GM12875 (cell line): Measurements from ENCODE around the gene CPLX3.

Experiments used
- H3K4me3 ChIP-seq: one replicate; pipeline ENCODE4 v1.5.1; 2011; ENCODE audit warnings: low read depth, low read length, control low read depth
- TF ChIP-seq, protein P1 (sequence below): IDR thresholded peaks from 2 replicates; pipeline ENCODE4 v1.5.1; 2011; ENCODE audit warnings: low read depth, mild to moderate bottlenecking, control low read depth, inconsistent platforms, low read length, moderate library complexity, borderline replicate concordance; ENCODE audit not compliant: insufficient read depth

The CPLX3 gene

DNA sequence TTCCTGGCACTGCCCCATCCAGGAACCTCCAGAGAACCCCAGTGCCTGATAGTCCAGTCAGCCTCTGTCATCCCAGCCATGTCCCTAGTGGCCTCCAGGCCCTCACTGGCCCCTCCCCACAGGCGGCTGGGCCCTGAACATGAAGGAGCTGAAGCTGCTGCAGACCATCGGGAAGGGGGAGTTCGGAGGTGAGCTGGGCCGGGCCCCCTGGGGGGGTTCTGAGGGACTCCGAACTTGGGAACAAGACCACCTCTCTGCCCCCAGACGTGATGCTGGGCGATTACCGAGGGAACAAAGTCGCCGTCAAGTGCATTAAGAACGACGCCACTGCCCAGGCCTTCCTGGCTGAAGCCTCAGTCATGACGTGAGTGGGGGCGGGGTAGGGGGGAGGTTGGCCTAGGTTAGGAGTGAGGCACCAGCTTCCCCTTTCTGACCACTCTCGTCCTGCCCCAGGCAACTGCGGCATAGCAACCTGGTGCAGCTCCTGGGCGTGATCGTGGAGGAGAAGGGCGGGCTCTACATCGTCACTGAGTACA is 25.8 kb upstream of the CPLX3 start:
- H3K4me3 ChIP-seq: no peak overlapping the region
- TF ChIP-seq, protein P1, sequence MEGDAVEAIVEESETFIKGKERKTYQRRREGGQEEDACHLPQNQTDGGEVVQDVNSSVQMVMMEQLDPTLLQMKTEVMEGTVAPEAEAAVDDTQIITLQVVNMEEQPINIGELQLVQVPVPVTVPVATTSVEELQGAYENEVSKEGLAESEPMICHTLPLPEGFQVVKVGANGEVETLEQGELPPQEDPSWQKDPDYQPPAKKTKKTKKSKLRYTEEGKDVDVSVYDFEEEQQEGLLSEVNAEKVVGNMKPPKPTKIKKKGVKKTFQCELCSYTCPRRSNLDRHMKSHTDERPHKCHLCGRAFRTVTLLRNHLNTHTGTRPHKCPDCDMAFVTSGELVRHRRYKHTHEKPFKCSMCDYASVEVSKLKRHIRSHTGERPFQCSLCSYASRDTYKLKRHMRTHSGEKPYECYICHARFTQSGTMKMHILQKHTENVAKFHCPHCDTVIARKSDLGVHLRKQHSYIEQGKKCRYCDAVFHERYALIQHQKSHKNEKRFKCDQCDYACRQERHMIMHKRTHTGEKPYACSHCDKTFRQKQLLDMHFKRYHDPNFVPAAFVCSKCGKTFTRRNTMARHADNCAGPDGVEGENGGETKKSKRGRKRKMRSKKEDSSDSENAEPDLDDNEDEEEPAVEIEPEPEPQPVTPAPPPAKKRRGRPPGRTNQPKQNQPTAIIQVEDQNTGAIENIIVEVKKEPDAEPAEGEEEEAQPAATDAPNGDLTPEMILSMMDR: no peak

DNA sequence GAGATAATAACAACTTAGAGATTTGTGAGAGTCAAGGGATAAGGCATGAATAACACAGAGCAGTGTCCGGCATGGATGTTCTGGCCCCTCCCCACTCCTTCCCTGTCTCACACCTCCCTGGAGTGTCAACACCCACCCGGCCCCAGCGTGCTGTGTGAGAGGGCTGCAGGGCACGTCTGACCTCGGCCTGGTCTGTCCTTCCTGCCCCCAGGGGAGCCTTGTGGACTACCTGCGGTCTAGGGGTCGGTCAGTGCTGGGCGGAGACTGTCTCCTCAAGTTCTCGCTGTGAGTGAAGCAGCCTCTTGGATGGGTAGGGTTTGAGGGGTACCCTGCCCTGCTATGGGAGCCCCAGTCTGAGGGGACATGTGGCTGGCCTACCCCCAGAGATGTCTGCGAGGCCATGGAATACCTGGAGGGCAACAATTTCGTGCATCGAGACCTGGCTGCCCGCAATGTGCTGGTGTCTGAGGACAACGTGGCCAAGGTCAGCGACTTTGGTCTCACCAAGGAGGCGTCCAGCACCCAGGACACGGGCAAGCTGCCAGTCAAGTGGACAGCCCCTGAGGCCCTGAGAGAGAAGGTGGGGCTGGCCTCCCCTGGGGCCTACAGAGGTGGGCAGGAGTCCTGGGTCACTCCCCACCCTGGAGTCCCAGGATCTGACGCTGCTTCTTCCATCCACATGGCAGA is 25.0 kb upstream of the CPLX3 start:
- TF ChIP-seq, protein P1: no peak

DNA sequence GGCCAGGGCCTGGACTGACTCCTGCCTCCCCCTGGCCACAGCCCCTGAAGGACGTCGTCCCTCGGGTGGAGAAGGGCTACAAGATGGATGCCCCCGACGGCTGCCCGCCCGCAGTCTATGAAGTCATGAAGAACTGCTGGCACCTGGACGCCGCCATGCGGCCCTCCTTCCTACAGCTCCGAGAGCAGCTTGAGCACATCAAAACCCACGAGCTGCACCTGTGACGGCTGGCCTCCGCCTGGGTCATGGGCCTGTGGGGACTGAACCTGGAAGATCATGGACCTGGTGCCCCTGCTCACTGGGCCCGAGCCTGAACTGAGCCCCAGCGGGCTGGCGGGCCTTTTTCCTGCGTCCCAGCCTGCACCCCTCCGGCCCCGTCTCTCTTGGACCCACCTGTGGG is 24.1 kb upstream of the CPLX3 start:
- TF ChIP-seq, protein P1: no peak
- H3K4me3 ChIP-seq: no peak overlapping the region

More for the DNA sequence above, 25.0 kb upstream of the CPLX3 start:
- H3K4me3 ChIP-seq: no peak overlapping the region

DNA sequence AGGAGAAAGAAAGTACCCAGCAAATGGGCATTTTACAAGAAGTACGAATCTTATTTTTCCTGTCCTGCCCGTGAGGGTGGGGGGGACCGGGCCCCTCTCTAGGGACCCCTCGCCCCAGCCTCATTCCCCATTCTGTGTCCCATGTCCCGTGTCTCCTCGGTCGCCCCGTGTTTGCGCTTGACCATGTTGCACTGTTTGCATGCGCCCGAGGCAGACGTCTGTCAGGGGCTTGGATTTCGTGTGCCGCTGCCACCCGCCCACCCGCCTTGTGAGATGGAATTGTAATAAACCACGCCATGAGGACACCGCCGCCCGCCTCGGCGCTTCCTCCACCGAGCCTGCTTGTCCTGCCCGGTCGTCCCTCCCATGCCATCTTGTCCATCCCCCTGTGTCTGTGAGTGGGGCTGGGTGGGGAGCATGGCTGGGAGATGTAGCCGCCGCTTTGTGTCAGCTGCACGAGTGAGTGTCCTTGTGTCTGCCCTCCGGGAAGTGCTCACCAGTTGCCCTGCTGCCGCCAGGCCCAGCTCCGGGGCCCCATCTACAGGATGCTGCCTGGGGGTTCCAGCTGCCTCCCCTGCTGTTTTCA is 23.5 kb upstream of the CPLX3 start:
- no peak overlapping the region for H3K4me3 ChIP-seq
- TF ChIP-seq, protein P1: no peak

GRCh38 chr15:74804935-74805334 is 21.5 kb upstream of the CPLX3 start:
- H3K4me3 ChIP-seq: no peak overlapping the region
- TF ChIP-seq, protein P1: no peak

- TF ChIP-seq, protein P1: no peak
Observed at GRCh38 chr15:74807282-74807681, 19.1 kb upstream of the CPLX3 start.

More at GRCh38 chr15:74807282-74807681, 19.1 kb upstream of the CPLX3 start:
- H3K4me3 ChIP-seq: no peak overlapping the region
